ENCODE data around the gene CLEC20A.

Gene CLEC20A

GRCh38 chr1:178484698-178485225, 12.0 kb downstream of the CLEC20A start:
- TF ChIP-seq YY1 (IDR thresholded peaks at IDR 0.05; ENCODE audit: low read depth), result no peak
- TF ChIP-seq NFIC (IDR thresholded peaks at IDR 0.05), result no peak
- no peak for TF ChIP-seq ZBTB7A (IDR thresholded peaks at IDR 0.05; ENCODE audit: low read depth)
- no peak for TF ChIP-seq MAX (IDR thresholded peaks at IDR 0.05)
- no peak for TF ChIP-seq FOXM1 (IDR thresholded peaks at IDR 0.05; ENCODE audit: borderline replicate concordance, low read depth)
- TF ChIP-seq CREB1 (IDR thresholded peaks at IDR 0.05; ENCODE audit: low read depth), result no peak

GRCh38 chr1:178483251-178483957, 13.4 kb downstream of the CLEC20A start:
- TF ChIP-seq EGR1 (IDR thresholded peaks at IDR 0.05), result no peak
- TF ChIP-seq RAD21 (IDR thresholded peaks at IDR 0.05; ENCODE audit: low read depth), result no peak
- no peak for TF ChIP-seq MAX (IDR thresholded peaks at IDR 0.05)
- TF ChIP-seq TCF12 (IDR thresholded peaks at IDR 0.05; ENCODE audit: low read depth), result no peak
- no peak for TF ChIP-seq FOXM1 (IDR thresholded peaks at IDR 0.05; ENCODE audit: borderline replicate concordance, low read depth)
- no peak for TF ChIP-seq TEAD4 (IDR thresholded peaks at IDR 0.05)
- no peak for TF ChIP-seq YY1 (IDR thresholded peaks at IDR 0.05; ENCODE audit: low read depth)
- no peak for TF ChIP-seq EP300 (IDR thresholded peaks at IDR 0.05; ENCODE audit: borderline replicate concordance)
- TF ChIP-seq ZBTB7A (IDR thresholded peaks at IDR 0.05; ENCODE audit: low read depth), result no peak
- TF ChIP-seq CREB1 (IDR thresholded peaks at IDR 0.05; ENCODE audit: low read depth), result no peak
- TF ChIP-seq USF1 (IDR thresholded peaks at IDR 0.05), result no peak
- TF ChIP-seq TAF1 (IDR thresholded peaks at IDR 0.05; ENCODE audit: low read depth), result no peak
- no peak for TF ChIP-seq NFIC (IDR thresholded peaks at IDR 0.05)
- TF ChIP-seq CEBPB (IDR thresholded peaks at IDR 0.05), result no peak
- TF ChIP-seq REST (IDR thresholded peaks at IDR 0.05; ENCODE audit: low read depth), result no peak

GRCh38 chr1:178477841-178478240, 18.9 kb downstream of the CLEC20A start:
- TF ChIP-seq FOXM1 (IDR thresholded peaks at IDR 0.05; ENCODE audit: borderline replicate concordance, low read depth), result no peak
- TF ChIP-seq YY1 (IDR thresholded peaks at IDR 0.05; ENCODE audit: low read depth), result no peak
- no peak for TF ChIP-seq RAD21 (IDR thresholded peaks at IDR 0.05; ENCODE audit: low read depth)
- TF ChIP-seq MAX (IDR thresholded peaks at IDR 0.05), result no peak
- no peak for TF ChIP-seq REST (IDR thresholded peaks at IDR 0.05; ENCODE audit: low read depth)
- TF ChIP-seq USF1 (IDR thresholded peaks at IDR 0.05), result no peak
- no peak for TF ChIP-seq TCF12 (IDR thresholded peaks at IDR 0.05; ENCODE audit: low read depth)
- TF ChIP-seq CEBPB (IDR thresholded peaks at IDR 0.05), result no peak
- TF ChIP-seq ZBTB7A (IDR thresholded peaks at IDR 0.05; ENCODE audit: low read depth), result no peak
- no peak for TF ChIP-seq NFIC (IDR thresholded peaks at IDR 0.05)
- no peak for TF ChIP-seq TAF1 (IDR thresholded peaks at IDR 0.05; ENCODE audit: low read depth)
- TF ChIP-seq CREB1 (IDR thresholded peaks at IDR 0.05; ENCODE audit: low read depth), result no peak
- no peak for TF ChIP-seq EP300 (IDR thresholded peaks at IDR 0.05; ENCODE audit: borderline replicate concordance)
- no peak for TF ChIP-seq EGR1 (IDR thresholded peaks at IDR 0.05)
- no peak for TF ChIP-seq TEAD4 (IDR thresholded peaks at IDR 0.05)

- TF ChIP-seq USF1 (IDR thresholded peaks at IDR 0.05) (no peak), EGR1 (IDR thresholded peaks at IDR 0.05) (no peak), RAD21 (IDR thresholded peaks at IDR 0.05; ENCODE audit: low read depth) (no peak), CEBPB (IDR thresholded peaks at IDR 0.05) (no peak), MAX (IDR thresholded peaks at IDR 0.05) (no peak), TAF1 (IDR thresholded peaks at IDR 0.05; ENCODE audit: low read depth) (no peak), NFIC (IDR thresholded peaks at IDR 0.05) (no peak)
Measured at GRCh38 chr1:178477373-178477772, 19.4 kb downstream of the CLEC20A start.

GRCh38 chr1:178472531-178472930, 24.2 kb downstream of the CLEC20A start:
- no peak for TF ChIP-seq MAX (IDR thresholded peaks at IDR 0.05)
- no peak for TF ChIP-seq RAD21 (IDR thresholded peaks at IDR 0.05; ENCODE audit: low read depth)
- TF ChIP-seq NFIC (IDR thresholded peaks at IDR 0.05), result no peak
- no peak for TF ChIP-seq YY1 (IDR thresholded peaks at IDR 0.05; ENCODE audit: low read depth)
- no peak for TF ChIP-seq USF1 (IDR thresholded peaks at IDR 0.05)
- no peak for TF ChIP-seq CREB1 (IDR thresholded peaks at IDR 0.05; ENCODE audit: low read depth)
- no peak for TF ChIP-seq TEAD4 (IDR thresholded peaks at IDR 0.05)
- no peak for TF ChIP-seq FOXM1 (IDR thresholded peaks at IDR 0.05; ENCODE audit: borderline replicate concordance, low read depth)
- TF ChIP-seq TAF1 (IDR thresholded peaks at IDR 0.05; ENCODE audit: low read depth), result no peak
- TF ChIP-seq EP300 (IDR thresholded peaks at IDR 0.05; ENCODE audit: borderline replicate concordance), result no peak
- TF ChIP-seq CEBPB (IDR thresholded peaks at IDR 0.05), result no peak
- no peak for TF ChIP-seq TCF12 (IDR thresholded peaks at IDR 0.05; ENCODE audit: low read depth)
- TF ChIP-seq EGR1 (IDR thresholded peaks at IDR 0.05), result no peak
